ENCODE data around the gene SH2D4B. TPM values are rescaled to one million over a fixed set of nuclear protein-coding genes. Genes with fewer than 3 reads are reported as not detected.
A peak's percentile ranks its signal among the peaks of the same experiment; 100 is the strongest.

SH2D4B gene
- total and polyA plus RNA-seq, 2 donors (not counting 3 experiments of a cell fraction or from before 2014, with no cell fraction given): not detected

GRCh38 chr10:80506836-80507487 is 30.7 kb upstream of the SH2D4B start:
- FAIRE-seq: no peak
- H3K9ac ChIP-seq (replicated peaks; ENCODE audit: extremely low read depth, insufficient read depth, low read length): peak overlapping the region; percentile 82
- peaks cover 91% of the 10 kb centered on the region for H3K4me1 ChIP-seq (ENCODE audit: control insufficient read depth, extremely low read depth, insufficient read depth, low read length)
- H3K27ac ChIP-seq (ENCODE audit: insufficient read depth, low read depth, low read length): peak overlapping the region; percentile 96
- H3K4me2 ChIP-seq (ENCODE audit: insufficient read depth, low read length): peak overlapping the region; percentile 2
- no peaks in the 10 kb centered on the region for H3K9me3 ChIP-seq (replicated peaks; ENCODE audit: control insufficient read depth, insufficient read depth, low read length)
- no peaks in the 10 kb centered on the region for H3K9me1 ChIP-seq (replicated peaks; ENCODE audit: control insufficient read depth, extremely low read depth, insufficient read depth, low read length)
- peaks cover 8 to 15% of the 10 kb centered on the region in 2 experiments for H3K36me3 ChIP-seq (ENCODE audit: control insufficient read depth in 2 of 2, extremely low read depth in 1 of 2, insufficient read depth in 2 of 2, low read length in 2 of 2)
- CTCF ChIA-PET: interaction anchor here (0.8 to 21.9 kb wide), 7 partner anchors 9 to 97 kb away, joined by 3 to 1118 read pairs (median 9); partner anchors contain the start of gene TSPAN14
- TF ChIP-seq GATA2 (IDR thresholded peaks at IDR 0.05; ENCODE audit: insufficient read depth, insufficient read length, low read depth, low read length): no peak
- TF ChIP-seq FOS (IDR thresholded peaks at IDR 0.05; ENCODE audit: borderline replicate concordance, insufficient read depth, low read length): no peak
- no peak for TF ChIP-seq POLR2A (IDR thresholded peaks at IDR 0.05; ENCODE audit: low read depth, low read length)
- no peak for TF ChIP-seq POLR2AphosphoS5 (IDR thresholded peaks at IDR 0.05; ENCODE audit: insufficient read depth, low read depth, low read length)
- no peak for TF ChIP-seq CTCF (IDR thresholded peaks at IDR 0.05; ENCODE audit: extremely low read depth in 1 of 2, insufficient read depth in 1 of 2, low read depth in 1 of 2, low read length in 2 of 2)
- TF ChIP-seq MYC (IDR thresholded peaks at IDR 0.05; ENCODE audit: low read depth, low read length): no peak
- no peak for TF ChIP-seq EZH2 (IDR thresholded peaks at IDR 0.05; ENCODE audit: borderline replicate concordance, low read depth, low read length, severe bottlenecking)
- TF ChIP-seq JUN (IDR thresholded peaks at IDR 0.05; ENCODE audit: borderline replicate concordance, insufficient read depth, insufficient read length, low read depth): no peak
- TF ChIP-seq MAX (IDR thresholded peaks at IDR 0.05; ENCODE audit: insufficient read depth, insufficient read length): no peak
- no peak overlapping the region for H3K4me3 ChIP-seq (replicated peaks in 1 of 3; ENCODE audit: insufficient read depth in 1 of 3, low read depth in 1 of 3, low read length in 3 of 3)
- no peaks in the 10 kb centered on the region for H4K20me1 ChIP-seq (replicated peaks; ENCODE audit: control insufficient read depth, extremely low read depth, insufficient read depth, low read length)
- H3K79me2 ChIP-seq (ENCODE audit: control insufficient read depth, insufficient read depth, low read length): peaks cover 65% of the 10 kb centered on the region
- H3K27me3 ChIP-seq (ENCODE audit: control insufficient read depth in 2 of 2, insufficient read depth in 2 of 2, low read length in 2 of 2): no peaks in the 10 kb centered on the region
- POLR2A ChIA-PET: interaction anchor here (1.0 to 1.5 kb wide), 3 partner anchors 9 to 99 kb away, joined by 3 to 6 read pairs (median 5); no protein-coding TSS in a partner anchor
- DNase-seq (ENCODE audit: low read depth, low spot score): no peak
- no peak overlapping the region for H2AFZ ChIP-seq (ENCODE audit: low read depth, low read length)
- BruUV-seq (replicated peaks): no TSS peak
- intact Hi-C loops (cut with micrococcal nuclease): no loop called here
- dilution Hi-C loops (cut with MboI; ENCODE audit: extremely low pct_ligation_motif_present, low sequenced_read_pairs): no loop called here

All from endothelial cell of umbilical vein (primary cell).